Spleen (tissue), 11 donors: ENCODE measurements around the gene BRCA2. TPM values are rescaled to one million over a fixed set of nuclear protein-coding genes. Genes with fewer than 3 reads are reported as not detected.

Experiments
- DNase-seq: peaks from one replicate; pipeline ENCODE4 v3.0.0-alpha.2; 2020
- H3K27ac ChIP-seq, 8 donors: fragments of 200-600 bp; sonication (generic) in 7 of 8; 1 replicate in 4 of 8; 2 replicates in 4 of 8; pipeline versions ENCODE4 v1.5.0 to v1.8.0; 2016 to 2021; ENCODE audit warnings: inconsistent platforms in 4 of 8, mild to moderate bottlenecking in 4 of 8, moderate library complexity in 1 of 8
- H3K27me3 ChIP-seq, 7 donors: fragments of 200-600 bp; sonication (generic) in 6 of 7; replicated peaks in 1 of 7; 1 replicate in 4 of 7; 2 replicates in 3 of 7; pipeline versions ENCODE4 v1.5.0 to v1.8.0; 2016 to 2021; ENCODE audit warnings: inconsistent platforms in 3 of 7, mild to moderate bottlenecking in 1 of 7
- H3K36me3 ChIP-seq, 6 donors: fragments of 200-600 bp; sonication (generic) in 5 of 6; 1 replicate in 4 of 6; 2 replicates in 2 of 6; pipeline versions ENCODE4 v1.5.0 to v1.8.0; 2016 to 2021; ENCODE audit warnings: inconsistent platforms in 2 of 6
- H3K4me1 ChIP-seq, 6 donors: fragments of 200-600 bp; sonication (generic) in 5 of 6; 1 replicate in 3 of 6; 2 replicates in 3 of 6; pipeline versions ENCODE4 v1.5.0 to v1.8.0; 2016 to 2021; ENCODE audit warnings: inconsistent platforms in 3 of 6
- H3K4me3 ChIP-seq, 8 donors: fragments of 200-600 bp; sonication (generic) in 7 of 8; 1 replicate in 4 of 8; 2 replicates in 4 of 8; pipeline versions ENCODE4 v1.5.0 to v1.8.0; 2016 to 2021; ENCODE audit warnings: inconsistent platforms in 4 of 8, mild to moderate bottlenecking in 4 of 8, moderate library complexity in 2 of 8
- H3K9me3 ChIP-seq, 8 donors: fragments of 200-600 bp; sonication (generic) in 7 of 8; 1 replicate in 4 of 8; 2 replicates in 4 of 8; pipeline versions ENCODE4 v1.5.0 to v1.8.0; 2016 to 2021; ENCODE audit warnings: inconsistent platforms in 4 of 8
- POLR2A ChIP-seq, 3 donors: fragments of 450-650 bp; IDR thresholded peaks; one replicate each; pipeline ENCODE4 v1.5.1; 2017; ENCODE audit warnings: antibody characterized with exemption in 3 of 3, mild to moderate bottlenecking in 1 of 3
- POLR2AphosphoS5 ChIP-seq, 3 donors: sonication (generic); formaldehyde crosslinking; IDR thresholded peaks; one replicate each; pipeline ENCODE4 v1.5.1; 2017; ENCODE audit warnings: antibody characterized with exemption in 3 of 3
- WGBS, 5 donors: extraction: QIAGEN DNeasy Blood & Tissue Kit in 3 of 5; methylation state at CpG; one replicate each; pipeline versions ENCODE4 v1.1.5 to v1.1.7; 2013 to 2018; 5-methylcytosine and 5-hydroxymethylcytosine counted together
- intact Hi-C: fragments of 100-400 bp; cut with DNase I; formaldehyde crosslinking; loops from one replicate; pipeline ENCODE4 v1.15.0; 2023; ENCODE audit warnings: low total_unique reads
- polyA plus RNA-seq, 3 donors: library from polyadenylated mRNA; stranded (reverse); fragments of 200-250 nt; gene quantifications; one replicate each; pipeline ENCODE4 v1.2.1, GENCODE V29; 2013
- total RNA-seq, 7 donors: library from RNA; depleted of rRNA in 3 of 7; stranded (reverse); fragments of >200 nt in 3 of 7; fragmentation: NEBNext Ultra II Directional in 4 of 7; extraction: Animal tissue kit (Norgen Biotek cat#: 25700) in 4 of 7; gene quantifications; one replicate each; pipeline versions ENCODE4 v1.1.0 to v1.2.1, GENCODE V29; 2016 to 2021
- TF ChIP-seq, protein P1 (sequence below), 11 experiments: fragments of 200-600 bp in 7 of 11; fragments of 450-650 bp in 4 of 11; sonication (generic) in 4 of 11; IDR thresholded peaks in 8 of 11; conservative IDR thresholded peaks in 3 of 11; 1 replicate in 7 of 11; 2 replicates in 4 of 11; pipeline versions ENCODE4 v1.4.0 to v1.8.0; 2016 to 2021; ENCODE audit warnings: antibody characterized with exemption in 11 of 11, inconsistent platforms in 4 of 11, mild to moderate bottlenecking in 1 of 11
- donor health status: healthy with polysubstance abuse.
- donor health status: DM: no; HTN: no; CAD: no; lungs with moderate emphysema.
- donor health status: DM: no; HTN: no; CAD: no.
- donor health status: Bipolar disorder and iron deficiency.
- donor health status: healthy.
- donor health status: DM: no; HTN: no; CAD: no.
- donor health status: DM: yes; HTN: yes; CAD: no.

BRCA2 gene
- total and polyA plus RNA-seq, 10 donors, result 0.35 to 11.2 (median 6.1) TPM

DNA sequence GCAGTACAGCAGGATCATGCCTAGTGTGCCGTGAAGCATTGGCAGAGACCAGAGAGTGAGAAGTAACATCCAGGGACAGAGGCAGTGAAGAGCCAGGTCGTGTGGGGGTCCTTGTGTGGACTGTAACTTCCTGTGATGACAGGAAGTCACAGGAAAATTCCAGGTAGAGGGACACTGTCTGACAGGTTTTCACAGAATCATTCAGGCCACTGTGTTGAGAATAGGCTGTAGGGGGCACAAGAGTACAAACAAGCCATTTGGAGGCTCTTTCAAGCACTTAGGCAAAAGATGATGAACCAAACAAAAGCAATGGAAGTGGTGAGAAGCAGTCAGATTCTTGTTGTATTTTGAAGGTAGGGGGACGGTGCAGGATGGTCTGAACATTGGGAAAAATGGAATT, 66.2 kb downstream of the BRCA2 start:
- no peaks in the 10 kb centered on the region for H3K27me3 ChIP-seq
- TF ChIP-seq POLR2A (IDR thresholded peaks at IDR 0.05) (no peak), POLR2AphosphoS5 (IDR thresholded peaks at IDR 0.05) (no peak)
- TF ChIP-seq, protein P1, sequence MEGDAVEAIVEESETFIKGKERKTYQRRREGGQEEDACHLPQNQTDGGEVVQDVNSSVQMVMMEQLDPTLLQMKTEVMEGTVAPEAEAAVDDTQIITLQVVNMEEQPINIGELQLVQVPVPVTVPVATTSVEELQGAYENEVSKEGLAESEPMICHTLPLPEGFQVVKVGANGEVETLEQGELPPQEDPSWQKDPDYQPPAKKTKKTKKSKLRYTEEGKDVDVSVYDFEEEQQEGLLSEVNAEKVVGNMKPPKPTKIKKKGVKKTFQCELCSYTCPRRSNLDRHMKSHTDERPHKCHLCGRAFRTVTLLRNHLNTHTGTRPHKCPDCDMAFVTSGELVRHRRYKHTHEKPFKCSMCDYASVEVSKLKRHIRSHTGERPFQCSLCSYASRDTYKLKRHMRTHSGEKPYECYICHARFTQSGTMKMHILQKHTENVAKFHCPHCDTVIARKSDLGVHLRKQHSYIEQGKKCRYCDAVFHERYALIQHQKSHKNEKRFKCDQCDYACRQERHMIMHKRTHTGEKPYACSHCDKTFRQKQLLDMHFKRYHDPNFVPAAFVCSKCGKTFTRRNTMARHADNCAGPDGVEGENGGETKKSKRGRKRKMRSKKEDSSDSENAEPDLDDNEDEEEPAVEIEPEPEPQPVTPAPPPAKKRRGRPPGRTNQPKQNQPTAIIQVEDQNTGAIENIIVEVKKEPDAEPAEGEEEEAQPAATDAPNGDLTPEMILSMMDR (IDR thresholded peaks at IDR 0.05 in 8 of 11, conservative IDR thresholded peaks at IDR 0.05 in 3 of 11), result peak in 9 of 11 experiments; percentile 16 to 53 (median 36)
- no peaks in the 10 kb centered on the region for H3K4me1 ChIP-seq
- H3K9me3 ChIP-seq, result no peaks in the 10 kb centered on the region
- no peak overlapping the region for H3K27ac ChIP-seq
- DNase-seq, result no peak
- peaks cover 0 to 49% (median 0%) of the 10 kb centered on the region in 6 donors for H3K36me3 ChIP-seq
- 72 to 78% (median 74%) methylated on average over 3 of the region's 3 CpGs for WGBS, 5 donors
- intact Hi-C loops, result no loop called here
- no peak overlapping the region for H3K4me3 ChIP-seq

DNA sequence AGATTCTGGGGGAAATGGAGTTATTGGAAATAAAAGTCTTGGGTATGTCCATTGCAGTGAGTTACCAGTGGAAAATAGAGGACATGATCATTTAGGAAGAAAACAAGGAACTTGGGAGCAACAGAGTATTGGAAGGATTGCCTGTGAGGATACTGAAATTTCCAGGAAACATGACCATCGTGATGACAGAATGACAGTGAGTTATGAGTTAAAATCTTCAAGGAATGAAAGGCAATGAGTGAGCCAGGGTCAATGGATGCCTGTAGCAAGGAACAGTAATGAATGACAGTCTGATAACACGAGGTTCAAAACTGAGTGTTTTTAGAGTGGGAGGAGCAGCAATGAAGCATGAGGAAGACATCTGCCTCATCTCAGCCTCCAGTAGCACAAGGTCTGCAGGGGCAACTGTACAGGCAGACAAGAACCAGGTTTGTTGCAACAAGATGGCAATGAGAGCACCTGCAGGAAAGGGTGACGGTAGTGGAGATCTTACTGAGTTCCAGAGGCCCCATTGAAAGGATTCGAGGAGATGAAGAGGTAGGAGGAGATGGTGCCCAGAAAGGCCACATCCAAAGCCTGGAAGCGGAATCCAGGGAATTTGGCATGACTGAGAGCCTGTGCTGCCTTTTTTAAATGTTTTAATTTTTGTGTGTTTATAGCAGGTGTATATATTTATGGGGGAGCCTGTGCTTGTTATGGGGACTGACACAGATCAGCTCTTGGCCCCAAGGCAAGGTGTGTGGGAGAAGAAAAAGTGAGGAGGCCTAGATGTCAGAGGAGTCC, 68.7 kb downstream of the BRCA2 start:
- H3K9me3 ChIP-seq, result no peaks in the 10 kb centered on the region
- H3K4me3 ChIP-seq, result no peak overlapping the region
- TF ChIP-seq, protein P1 (IDR thresholded peaks at IDR 0.05 in 8 of 11, conservative IDR thresholded peaks at IDR 0.05 in 3 of 11), result no peak
- no peak for TF ChIP-seq POLR2AphosphoS5 (IDR thresholded peaks at IDR 0.05)
- TF ChIP-seq POLR2A (IDR thresholded peaks at IDR 0.05), result no peak
- H3K27me3 ChIP-seq, result no peaks in the 10 kb centered on the region
- intact Hi-C loops, result no loop called here
- 79 to 90% (median 88%) methylated on average over 5 of the region's 5 CpGs for WGBS, 5 donors
- H3K4me1 ChIP-seq, result no peaks in the 10 kb centered on the region
- DNase-seq, result no peak
- H3K27ac ChIP-seq, result no peak overlapping the region
- H3K36me3 ChIP-seq, result peaks cover 0 to 53% (median 0%) of the 10 kb centered on the region in 6 donors

DNA sequence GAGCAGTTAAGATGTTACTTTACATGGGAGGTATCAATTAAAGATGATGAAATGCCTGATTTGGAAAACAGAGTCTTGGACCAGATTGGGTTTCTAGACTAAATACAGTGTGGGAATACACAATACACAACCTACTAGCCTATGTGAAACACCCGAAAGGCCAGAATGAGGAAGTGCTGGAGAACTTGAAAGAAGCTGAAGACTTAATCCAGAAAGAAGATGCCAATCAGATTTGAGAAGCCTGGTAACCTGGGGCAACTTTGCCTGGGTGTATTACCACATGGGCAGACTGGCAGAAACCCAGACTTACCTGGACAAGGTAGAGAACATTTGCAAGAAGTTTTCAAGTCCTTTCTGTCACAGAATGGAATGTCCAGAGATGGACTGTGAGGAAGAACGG, 69.4 kb downstream of the BRCA2 start:
- Histone ChIP-seq H3K27ac (no peak overlapping the region), H3K4me1 (no peaks in the 10 kb centered on the region), H3K36me3 (peaks cover 0 to 53% (median 0%) of the 10 kb centered on the region in 6 donors), H3K9me3 (no peaks in the 10 kb centered on the region), H3K4me3 (no peak overlapping the region), H3K27me3 (no peaks in the 10 kb centered on the region)
- TF ChIP-seq, protein P1 (IDR thresholded peaks at IDR 0.05 in 8 of 11, conservative IDR thresholded peaks at IDR 0.05 in 3 of 11), result no peak
- no peak for TF ChIP-seq POLR2AphosphoS5 (IDR thresholded peaks at IDR 0.05)
- intact Hi-C loops, result no loop called here
- DNase-seq, result no peak
- WGBS, 5 donors, result 70 to 78% (median 74%) methylated on average over 2 of the region's 2 CpGs

DNA sequence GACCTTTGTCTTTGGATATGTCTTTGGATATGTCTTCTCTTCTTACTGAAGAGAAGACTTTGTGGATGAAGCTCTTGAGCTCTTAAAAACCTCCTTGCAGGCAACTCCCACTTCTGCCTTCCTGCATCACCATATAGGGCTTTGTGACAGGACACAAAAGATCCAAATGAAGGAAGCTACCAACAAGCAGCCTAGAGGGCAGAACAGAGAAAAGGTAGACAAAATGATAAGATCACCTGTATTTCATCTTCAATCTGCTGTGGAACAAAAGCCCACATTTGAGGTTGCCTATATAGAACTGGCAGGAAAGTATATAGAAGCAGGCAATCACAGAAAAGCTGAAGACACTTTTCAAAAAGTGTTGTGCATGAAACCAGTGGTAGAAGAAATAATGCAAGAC, 70.1 kb downstream of the BRCA2 start:
- Histone ChIP-seq H3K9me3 (no peaks in the 10 kb centered on the region), H3K27me3 (no peaks in the 10 kb centered on the region), H3K4me3 (no peak overlapping the region), H3K4me1 (peaks cover 0 to 3% (median 0%) of the 10 kb centered on the region in 6 donors), H3K27ac (no peak overlapping the region), H3K36me3 (peaks cover 0 to 48% (median 0%) of the 10 kb centered on the region in 6 donors)
- DNase-seq, result no peak
- intact Hi-C loops, result no loop called here
- TF ChIP-seq, protein P1 (IDR thresholded peaks at IDR 0.05 in 8 of 11, conservative IDR thresholded peaks at IDR 0.05 in 3 of 11), result no peak
- TF ChIP-seq POLR2A (IDR thresholded peaks at IDR 0.05), result no peak
- TF ChIP-seq POLR2AphosphoS5 (IDR thresholded peaks at IDR 0.05), result no peak
